ENCODE results near the gene ZCCHC10. TPM values are rescaled to one million over a fixed set of nuclear protein-coding genes. Genes with fewer than 3 reads are reported as not detected.
A peak's percentile ranks its signal among the peaks of the same experiment; 100 is the strongest.

The ZCCHC10 gene
- total RNA-seq: 10 to 100 TPM; 22.6 to 25.5 TPM

- H3K4me3 Mint-ChIP-seq: peak within 1 kb of the TSS; percentile 79
- peaks cover 3% of the 10 kb centered on the region for H3K36me3 Mint-ChIP-seq
- ChIA-PET POLR2A (interaction anchor here (1.0 to 3.7 kb wide), 3 partner anchors 25 to 79 kb away, joined by 3 to 21 read pairs (median 4); partner anchors contain the start of genes AFF4 and HSPA4), CTCF (no interaction called here)
- H3K27me3 Mint-ChIP-seq: no peaks in the 10 kb centered on the region
- intact Hi-C loops (cut with micrococcal nuclease): loop anchor here (1.0 to 2.0 kb wide), 3 partner anchors 25 to 159 kb away; partner anchors contain the start of genes AFF4, GDF9 and UQCRQ
- peak; percentile 95 for DNase-seq
- H3K9me3 Mint-ChIP-seq: no peaks in the 10 kb centered on the region
- H3K27ac Mint-ChIP-seq: peak within 1 kb of the TSS; percentile 83
- H3K4me1 Mint-ChIP-seq (ENCODE audit: low read depth): peaks cover 15% of the 10 kb centered on the region
Observed at GRCh38 chr5:133025804-133026663, at the start of gene ZCCHC10. Gene ZCCHC10 (minus strand): TSS chr5:133026549. CDS start chr5:133026537, 12 bp downstream.

GRCh38 chr5:133075572-133076536 is 49.5 kb upstream of the ZCCHC10 start:
- no peak overlapping the region for H3K27ac Mint-ChIP-seq
- intact Hi-C loops (cut with micrococcal nuclease): no loop called here
- CTCF ChIA-PET: interaction anchor here (1.1 kb wide), 1 partner anchor 348 kb away, joined by 3 read pairs; no protein-coding TSS in a partner anchor

GRCh38 chr5:133072021-133072420 is 45.7 kb upstream of the ZCCHC10 start:
- ChIA-PET CTCF (no interaction called here), POLR2A (no interaction called here)
- intact Hi-C loops (cut with micrococcal nuclease): no loop called here
- no peak for DNase-seq
- Mint-ChIP-seq H3K36me3 (peaks cover 59% of the 10 kb centered on the region), H3K4me3 (no peak overlapping the region), H3K27ac (no peak overlapping the region), H3K9me3 (no peaks in the 10 kb centered on the region), H3K27me3 (no peaks in the 10 kb centered on the region), H3K4me1 (ENCODE audit: low read depth) (peaks cover 11% of the 10 kb centered on the region)

More at GRCh38 chr5:133075572-133076536, 49.5 kb upstream of the ZCCHC10 start:
- no peak for DNase-seq
- H3K4me3 Mint-ChIP-seq: no peak overlapping the region
- H3K27me3 Mint-ChIP-seq: no peaks in the 10 kb centered on the region
- no peaks in the 10 kb centered on the region for H3K9me3 Mint-ChIP-seq
- H3K36me3 Mint-ChIP-seq: peaks cover 48% of the 10 kb centered on the region
- POLR2A ChIA-PET: no interaction called here
- peaks cover 27% of the 10 kb centered on the region for H3K4me1 Mint-ChIP-seq (ENCODE audit: low read depth)

GRCh38 chr5:133066045-133066444 is 39.7 kb upstream of the ZCCHC10 start:
- Mint-ChIP-seq H3K27me3 (no peaks in the 10 kb centered on the region), H3K4me3 (no peak overlapping the region), H3K9me3 (no peaks in the 10 kb centered on the region), H3K36me3 (peaks cover 34% of the 10 kb centered on the region), H3K27ac (no peak overlapping the region), H3K4me1 (ENCODE audit: low read depth) (peaks cover 15% of the 10 kb centered on the region)
- CTCF ChIA-PET: no interaction called here
- intact Hi-C loops (cut with micrococcal nuclease): no loop called here
- POLR2A ChIA-PET: no interaction called here
- no peak for DNase-seq

DNA sequence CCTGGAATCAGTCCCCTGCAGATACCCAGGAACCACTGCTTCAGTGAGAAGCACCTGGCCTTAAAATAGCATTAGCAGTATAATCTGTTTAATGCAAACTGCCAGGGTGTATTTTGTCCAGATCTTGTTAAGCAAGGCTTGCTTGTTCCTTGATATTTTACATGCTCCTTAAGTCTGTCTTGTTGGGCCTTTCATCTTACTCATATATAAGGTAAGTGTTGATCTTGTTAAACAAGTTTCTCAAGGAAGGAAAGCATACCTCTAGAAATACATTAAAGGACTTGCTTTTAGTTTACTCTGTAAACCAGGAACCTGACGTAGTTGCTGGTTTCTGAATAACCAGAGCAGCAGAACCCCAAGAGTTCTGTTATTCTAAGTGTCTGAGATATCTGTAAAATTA is 39.1 kb upstream of the ZCCHC10 start:
- ChIA-PET POLR2A (no interaction called here), CTCF (no interaction called here)
- Mint-ChIP-seq H3K27me3 (no peaks in the 10 kb centered on the region), H3K4me1 (ENCODE audit: low read depth) (peaks cover 17% of the 10 kb centered on the region), H3K9me3 (no peaks in the 10 kb centered on the region), H3K27ac (no peak overlapping the region), H3K36me3 (peaks cover 31% of the 10 kb centered on the region), H3K4me3 (no peak overlapping the region)
- intact Hi-C loops (cut with micrococcal nuclease): no loop called here
- no peak for DNase-seq

DNA sequence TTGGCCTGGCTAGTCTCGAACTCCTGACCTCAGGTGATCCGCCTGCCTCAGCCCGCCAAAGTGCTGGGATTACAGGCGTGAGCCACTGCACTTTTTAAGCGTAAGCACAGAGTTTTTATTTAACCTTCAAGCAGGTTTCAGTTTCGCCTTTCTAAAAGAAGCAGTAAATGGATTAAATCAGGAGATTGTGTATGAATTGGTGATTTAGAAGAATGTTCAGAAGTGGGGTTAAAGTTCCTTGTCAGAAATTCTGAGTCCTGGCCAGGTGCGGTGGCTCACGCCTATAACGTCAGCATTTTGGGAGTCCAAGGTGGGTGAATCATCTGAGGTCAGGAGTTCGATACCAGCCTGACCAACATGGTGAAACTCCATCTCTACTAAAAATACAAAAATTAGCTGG is 37.6 kb upstream of the ZCCHC10 start:
- Mint-ChIP-seq H3K4me1 (ENCODE audit: low read depth) (peaks cover 24% of the 10 kb centered on the region), H3K36me3 (peaks cover 19% of the 10 kb centered on the region), H3K4me3 (no peak overlapping the region), H3K27me3 (no peaks in the 10 kb centered on the region), H3K9me3 (no peaks in the 10 kb centered on the region), H3K27ac (no peak overlapping the region)
- no peak for DNase-seq
- POLR2A ChIA-PET: no interaction called here
- intact Hi-C loops (cut with micrococcal nuclease): no loop called here
- CTCF ChIA-PET: interaction anchor here (0.8 kb wide), 1 partner anchor 13 kb away, joined by 4 read pairs; the partner anchor contains the start of gene HSPA4

DNA sequence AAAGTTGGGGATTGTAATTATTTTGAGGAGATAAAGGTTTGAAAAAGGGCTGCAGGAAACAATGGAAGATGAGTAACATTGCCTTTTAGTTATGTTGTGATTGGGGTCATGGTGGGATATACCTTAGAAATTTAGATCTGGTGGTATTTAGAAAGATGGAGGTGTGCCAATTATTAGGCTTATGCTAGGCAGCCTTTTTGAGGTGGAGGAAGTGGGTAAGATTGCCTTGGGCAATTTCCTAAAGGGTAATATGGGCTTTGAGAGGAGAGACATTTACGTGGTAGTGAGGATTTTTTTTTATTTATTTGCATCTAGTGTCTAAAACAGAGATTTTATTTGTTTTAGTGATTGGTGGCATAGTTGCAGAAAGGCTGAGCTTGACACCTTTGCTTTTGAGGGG is 35.9 kb upstream of the ZCCHC10 start:
- CTCF ChIA-PET: interaction anchor here (0.7 kb wide), 1 partner anchor 476 kb away, joined by 3 read pairs; no protein-coding TSS in a partner anchor
- H3K27me3 Mint-ChIP-seq: no peaks in the 10 kb centered on the region
- H3K4me3 Mint-ChIP-seq: no peak overlapping the region
- POLR2A ChIA-PET: no interaction called here
- no peak overlapping the region for H3K27ac Mint-ChIP-seq
- no peak for DNase-seq
- intact Hi-C loops (cut with micrococcal nuclease): no loop called here
- H3K9me3 Mint-ChIP-seq: no peaks in the 10 kb centered on the region
- H3K36me3 Mint-ChIP-seq: peaks cover 8% of the 10 kb centered on the region
- peaks cover 32% of the 10 kb centered on the region for H3K4me1 Mint-ChIP-seq (ENCODE audit: low read depth)

GRCh38 chr5:133059621-133060020 is 33.3 kb upstream of the ZCCHC10 start:
- ChIA-PET CTCF (interaction anchor here (0.7 kb wide), 1 partner anchor 1838 kb away, joined by 3 read pairs; no protein-coding TSS in a partner anchor), POLR2A (no interaction called here)
- no peak for DNase-seq
- H3K4me3 Mint-ChIP-seq: no peak overlapping the region
- H3K27me3 Mint-ChIP-seq: no peaks in the 10 kb centered on the region
- peaks cover 47% of the 10 kb centered on the region for H3K4me1 Mint-ChIP-seq (ENCODE audit: low read depth)
- peaks cover 5% of the 10 kb centered on the region for H3K36me3 Mint-ChIP-seq
- H3K27ac Mint-ChIP-seq: no peak overlapping the region
- no peaks in the 10 kb centered on the region for H3K9me3 Mint-ChIP-seq
- intact Hi-C loops (cut with micrococcal nuclease): loop anchor here (10.0 kb wide), 1 partner anchor 765 kb away; the partner anchor contains the start of gene SLC22A4

GRCh38 chr5:133056891-133057290 is 30.5 kb upstream of the ZCCHC10 start:
- peaks cover 52% of the 10 kb centered on the region for H3K4me1 Mint-ChIP-seq (ENCODE audit: low read depth)
- POLR2A ChIA-PET: no interaction called here

GRCh38 chr5:133054697-133055471 is 28.5 kb upstream of the ZCCHC10 start:
- ChIA-PET CTCF (no interaction called here), POLR2A (no interaction called here)
- peaks cover 54% of the 10 kb centered on the region for H3K4me1 Mint-ChIP-seq (ENCODE audit: low read depth)
- DNase-seq: no peak
- H3K4me3 Mint-ChIP-seq: peak overlapping the region; percentile 12
- H3K36me3 Mint-ChIP-seq: peaks cover 22% of the 10 kb centered on the region
- no peaks in the 10 kb centered on the region for H3K27me3 Mint-ChIP-seq
- H3K27ac Mint-ChIP-seq: no peak overlapping the region
- intact Hi-C loops (cut with micrococcal nuclease): loop anchor here (10.0 kb wide), 1 partner anchor 760 kb away; the partner anchor contains the start of gene SLC22A4
- no peaks in the 10 kb centered on the region for H3K9me3 Mint-ChIP-seq

More at GRCh38 chr5:133056891-133057290, 30.5 kb upstream of the ZCCHC10 start:
- no peaks in the 10 kb centered on the region for H3K27me3 Mint-ChIP-seq
- intact Hi-C loops (cut with micrococcal nuclease): loop anchor here (10.0 kb wide), 1 partner anchor 762 kb away; the partner anchor contains the start of gene SLC22A4
- no peak for DNase-seq
- peaks cover 18% of the 10 kb centered on the region for H3K36me3 Mint-ChIP-seq
- no peak overlapping the region for H3K4me3 Mint-ChIP-seq
- CTCF ChIA-PET: no interaction called here
- H3K9me3 Mint-ChIP-seq: no peaks in the 10 kb centered on the region
- no peak overlapping the region for H3K27ac Mint-ChIP-seq

- intact Hi-C loops (cut with micrococcal nuclease): loop anchor here (10.0 kb wide), 1 partner anchor 759 kb away; the partner anchor contains the start of gene SLC22A4
- H3K27me3 Mint-ChIP-seq: no peaks in the 10 kb centered on the region
- peaks cover 22% of the 10 kb centered on the region for H3K36me3 Mint-ChIP-seq
- ChIA-PET CTCF (no interaction called here), POLR2A (interaction anchor here (3.1 kb wide), 1 partner anchor 91 kb away, joined by 27 read pairs; the partner anchor contains the start of gene AFF4)
- no peaks in the 10 kb centered on the region for H3K9me3 Mint-ChIP-seq
- no peak for DNase-seq
- no peak overlapping the region for H3K27ac Mint-ChIP-seq
- H3K4me1 Mint-ChIP-seq (ENCODE audit: low read depth): peaks cover 52% of the 10 kb centered on the region
- H3K4me3 Mint-ChIP-seq: peak overlapping the region; percentile 89
Observed at GRCh38 chr5:133053448-133053847, 27.1 kb upstream of the ZCCHC10 start.
